ENCODE results near the gene TSPAN14. TPM values are rescaled to one million over a fixed set of nuclear protein-coding genes. Genes with fewer than 3 reads are reported as not detected.

The TSPAN14 gene
- total and polyA plus RNA-seq, 10 of the 15 experiments (the other 5 are each of a cell fraction or from before 2014, with no cell fraction given): 2.5 to 31.7 (median 17.9) TPM

- SMC1A ChIA-PET (ENCODE audit: uncharacterized antibody, unreplicated experiment): interaction anchor here (0.7 to 21.2 kb wide), 26 partner anchors 8 to 157 kb away, joined by 3 to 1038 read pairs (median 3); partner anchors contain the start of gene TSPAN14
- TF ChIP-seq CBFB (IDR thresholded peaks at IDR 0.05; ENCODE audit: low read depth) (no peak), ZNF384 (IDR thresholded peaks at IDR 0.05; ENCODE audit: borderline replicate concordance, low read depth, low read length) (no peak)
Observed at GRCh38 chr10:80504897-80505465, 50.9 kb downstream of the TSPAN14 start.

DNA sequence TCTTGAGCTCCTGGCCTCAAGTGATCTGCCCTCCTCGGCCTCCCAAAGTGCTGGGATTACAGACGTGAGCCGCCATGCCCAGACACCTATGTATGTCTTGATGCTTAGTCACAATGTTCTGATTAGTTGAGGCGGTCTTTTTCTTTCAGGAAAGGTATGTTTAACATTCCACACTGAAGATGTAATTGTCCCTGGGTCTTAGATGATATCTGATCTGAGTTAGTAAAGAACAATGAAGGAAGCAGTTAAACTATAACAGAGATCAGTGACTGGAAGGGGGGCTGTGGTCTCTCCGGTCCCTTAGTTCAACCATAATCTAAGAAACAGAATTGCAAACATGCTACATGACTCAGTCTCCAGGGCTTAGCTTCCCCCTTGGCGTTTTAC, 52.1 kb downstream of the TSPAN14 start:
- intact Hi-C loops (cut with micrococcal nuclease; ENCODE audit: unreplicated experiment): no loop called here
- DNase-seq (ENCODE audit: low read depth, low spot score) (no peak), ATAC-seq (no peak), FAIRE-seq (no peak)
- Histone ChIP-seq H3K27ac (ENCODE audit: control insufficient read depth, insufficient read depth) (no peak overlapping the region), H3K4me2 (ENCODE audit: control insufficient read depth, insufficient read depth) (no peak overlapping the region), H3K27me3 (replicated peaks in 1 of 2; ENCODE audit: control insufficient read depth in 2 of 2, insufficient read depth in 2 of 2, low read length in 1 of 2) (no peaks in the 10 kb centered on the region), H3K9ac (ENCODE audit: control insufficient read depth, insufficient read depth, low read length) (no peak overlapping the region), H3K4me1 (ENCODE audit: control insufficient read depth, insufficient read depth, low read length) (peaks cover 12% of the 10 kb centered on the region), H3K4me3 (no peak overlapping the region), H4K20me1 (ENCODE audit: control insufficient read depth, insufficient read depth) (no peaks in the 10 kb centered on the region), H2AFZ (ENCODE audit: control insufficient read depth, low read depth, low read length) (no peak overlapping the region), H3K79me2 (ENCODE audit: control insufficient read depth, insufficient read depth, low read length) (peaks cover 6% of the 10 kb centered on the region), H3K9me3 (replicated peaks; ENCODE audit: control insufficient read depth, insufficient read depth, low read length) (no peaks in the 10 kb centered on the region), H3K36me3 (ENCODE audit: control insufficient read depth in 2 of 2, insufficient read depth in 2 of 2, low read length in 1 of 2) (peaks cover 20 to 30% of the 10 kb centered on the region in 2 experiments)
- RAD21 ChIA-PET (ENCODE audit: unreplicated experiment): interaction anchor here (0.6 to 13.9 kb wide), 26 partner anchors 9 to 673 kb away, joined by 3 to 432 read pairs (median 4); partner anchors contain the start of genes PRXL2A and TSPAN14
- BruUV-seq (replicated peaks): no TSS peak
- SMC1A ChIA-PET (ENCODE audit: uncharacterized antibody, unreplicated experiment): interaction anchor here (0.7 to 21.2 kb wide), 23 partner anchors 10 to 131 kb away, joined by 3 to 1038 read pairs (median 4); partner anchors contain the start of gene TSPAN14
- in situ Hi-C loops (cut with MboI): loop anchor here (5.0 kb wide), 1 partner anchor 124 kb away; no protein-coding TSS in a partner anchor
- POLR2A ChIA-PET: interaction anchor here (1.2 to 5.8 kb wide), 4 partner anchors 41 to 61 kb away, joined by 4 to 29 read pairs (median 10); no protein-coding TSS in a partner anchor
- CTCF ChIA-PET: interaction anchor here (0.7 to 21.6 kb wide), 32 partner anchors 9 to 440 kb away, joined by 3 to 852 read pairs (median 7); partner anchors contain the start of gene TSPAN14
- WGBS (ENCODE audit: insufficient coverage, insufficient replicate concordance, low lambda C conversion rate, missing lambda C conversion rate): 59% methylated on average over 6 of the region's 6 CpGs
- TF ChIP-seq BRCA1 (IDR thresholded peaks at IDR 0.05; ENCODE audit: low read depth, low read length) (no peak), NFYB (IDR thresholded peaks at IDR 0.05; ENCODE audit: insufficient read depth, low read depth, low read length) (no peak), ZNF207 (IDR thresholded peaks at IDR 0.05; ENCODE audit: borderline replicate concordance) (no peak), FOXK2 (IDR thresholded peaks at IDR 0.05) (no peak), ZNF24 (IDR thresholded peaks at IDR 0.05) (no peak), RAD51 (IDR thresholded peaks at IDR 0.05) (no peak), LARP7 (IDR thresholded peaks at IDR 0.05) (no peak), HDAC2 (IDR thresholded peaks at IDR 0.05) (no peak), MEF2B (IDR thresholded peaks at IDR 0.05; ENCODE audit: partially characterized antibody, poor library complexity, severe bottlenecking) (no peak)
- TF ChIP-seq, protein P1, sequence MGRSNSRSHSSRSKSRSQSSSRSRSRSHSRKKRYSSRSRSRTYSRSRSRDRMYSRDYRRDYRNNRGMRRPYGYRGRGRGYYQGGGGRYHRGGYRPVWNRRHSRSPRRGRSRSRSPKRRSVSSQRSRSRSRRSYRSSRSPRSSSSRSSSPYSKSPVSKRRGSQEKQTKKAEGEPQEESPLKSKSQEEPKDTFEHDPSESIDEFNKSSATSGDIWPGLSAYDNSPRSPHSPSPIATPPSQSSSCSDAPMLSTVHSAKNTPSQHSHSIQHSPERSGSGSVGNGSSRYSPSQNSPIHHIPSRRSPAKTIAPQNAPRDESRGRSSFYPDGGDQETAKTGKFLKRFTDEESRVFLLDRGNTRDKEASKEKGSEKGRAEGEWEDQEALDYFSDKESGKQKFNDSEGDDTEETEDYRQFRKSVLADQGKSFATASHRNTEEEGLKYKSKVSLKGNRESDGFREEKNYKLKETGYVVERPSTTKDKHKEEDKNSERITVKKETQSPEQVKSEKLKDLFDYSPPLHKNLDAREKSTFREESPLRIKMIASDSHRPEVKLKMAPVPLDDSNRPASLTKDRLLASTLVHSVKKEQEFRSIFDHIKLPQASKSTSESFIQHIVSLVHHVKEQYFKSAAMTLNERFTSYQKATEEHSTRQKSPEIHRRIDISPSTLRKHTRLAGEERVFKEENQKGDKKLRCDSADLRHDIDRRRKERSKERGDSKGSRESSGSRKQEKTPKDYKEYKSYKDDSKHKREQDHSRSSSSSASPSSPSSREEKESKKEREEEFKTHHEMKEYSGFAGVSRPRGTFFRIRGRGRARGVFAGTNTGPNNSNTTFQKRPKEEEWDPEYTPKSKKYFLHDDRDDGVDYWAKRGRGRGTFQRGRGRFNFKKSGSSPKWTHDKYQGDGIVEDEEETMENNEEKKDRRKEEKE (IDR thresholded peaks at IDR 0.05): no peak

More at GRCh38 chr10:80504897-80505465, 50.9 kb downstream of the TSPAN14 start:
- no peak overlapping the region for H3K4me3 ChIP-seq
- no peak overlapping the region for H2AFZ ChIP-seq (ENCODE audit: control insufficient read depth, low read depth, low read length)
- H3K9ac ChIP-seq (ENCODE audit: control insufficient read depth, insufficient read depth, low read length): no peak overlapping the region
- DNase-seq (ENCODE audit: low read depth, low spot score) (no peak), FAIRE-seq (no peak), ATAC-seq (no peak; the same call in 2 of the 3 replicates)
- H3K9me3 ChIP-seq (replicated peaks; ENCODE audit: control insufficient read depth, insufficient read depth, low read length): no peaks in the 10 kb centered on the region
- no peak overlapping the region for H3K4me2 ChIP-seq (ENCODE audit: control insufficient read depth, insufficient read depth)
- in situ Hi-C loops (cut with MboI): loop anchor here (5.0 kb wide), 2 partner anchors 58 to 123 kb away; no protein-coding TSS in a partner anchor
- WGBS (ENCODE audit: insufficient coverage, insufficient replicate concordance, low lambda C conversion rate, missing lambda C conversion rate): 98% methylated on average over 5 of the region's 5 CpGs
- H3K27ac ChIP-seq (ENCODE audit: control insufficient read depth, insufficient read depth): no peak overlapping the region
- peaks cover 20 to 30% of the 10 kb centered on the region in 2 experiments for H3K36me3 ChIP-seq (ENCODE audit: control insufficient read depth in 2 of 2, insufficient read depth in 2 of 2, low read length in 1 of 2)
- peaks cover 11% of the 10 kb centered on the region for H3K79me2 ChIP-seq (ENCODE audit: control insufficient read depth, insufficient read depth, low read length)
- ChIA-PET CTCF (interaction anchor here (0.5 to 21.6 kb wide), 37 partner anchors 9 to 441 kb away, joined by 3 to 852 read pairs (median 6); partner anchors contain the start of gene TSPAN14), POLR2A (interaction anchor here (1.2 to 8.3 kb wide), 8 partner anchors 9 to 60 kb away, joined by 3 to 60 read pairs (median 10); partner anchors contain the start of gene TSPAN14), RAD21 (ENCODE audit: unreplicated experiment) (interaction anchor here (0.9 to 13.9 kb wide), 22 partner anchors 11 to 440 kb away, joined by 3 to 432 read pairs (median 5); partner anchors contain the start of genes PRXL2A and TSPAN14)
- no peaks in the 10 kb centered on the region for H3K27me3 ChIP-seq (replicated peaks in 1 of 2; ENCODE audit: control insufficient read depth in 2 of 2, insufficient read depth in 2 of 2, low read length in 1 of 2)
- H3K4me1 ChIP-seq (ENCODE audit: control insufficient read depth, insufficient read depth, low read length): peaks cover 24% of the 10 kb centered on the region
- intact Hi-C loops (cut with micrococcal nuclease; ENCODE audit: unreplicated experiment): loop anchor here (1.0 to 5.0 kb wide), 3 partner anchors 48 to 123 kb away; no protein-coding TSS in a partner anchor
- no TSS peak for BruUV-seq (replicated peaks)
- no peaks in the 10 kb centered on the region for H4K20me1 ChIP-seq (ENCODE audit: control insufficient read depth, insufficient read depth)
